Measurements from ENCODE around the gene FAM20C. TPM values are rescaled to one million over a fixed set of nuclear protein-coding genes. Genes with fewer than 3 reads are reported as not detected.

FAM20C gene
- total and polyA plus RNA-seq, 7 donors = 15.6 to 47.6 (median 28.1) TPM

- H3K4me1 ChIP-seq = no peaks in the 10 kb centered on the region
- 83 to 95% (median 89%) methylated on average over 13 of the region's 13 CpGs for WGBS, 3 donors
- no peak overlapping the region for H3K4me3 ChIP-seq
- DNase-seq (no peak), ATAC-seq (no peak)
- H3K36me3 ChIP-seq (ENCODE audit: insufficient read depth in 1 of 2, low read depth in 1 of 2) = no peaks in the 10 kb centered on the region
- no peaks in the 10 kb centered on the region for H3K9me3 ChIP-seq
- intact Hi-C loops (cut with DNase I) = loop anchor here in 1 of 2 donors (10.0 kb wide), 1 partner anchor 64 kb away; no protein-coding TSS in a partner anchor
- H3K27ac ChIP-seq = no peak overlapping the region
- TF ChIP-seq, protein P1, sequence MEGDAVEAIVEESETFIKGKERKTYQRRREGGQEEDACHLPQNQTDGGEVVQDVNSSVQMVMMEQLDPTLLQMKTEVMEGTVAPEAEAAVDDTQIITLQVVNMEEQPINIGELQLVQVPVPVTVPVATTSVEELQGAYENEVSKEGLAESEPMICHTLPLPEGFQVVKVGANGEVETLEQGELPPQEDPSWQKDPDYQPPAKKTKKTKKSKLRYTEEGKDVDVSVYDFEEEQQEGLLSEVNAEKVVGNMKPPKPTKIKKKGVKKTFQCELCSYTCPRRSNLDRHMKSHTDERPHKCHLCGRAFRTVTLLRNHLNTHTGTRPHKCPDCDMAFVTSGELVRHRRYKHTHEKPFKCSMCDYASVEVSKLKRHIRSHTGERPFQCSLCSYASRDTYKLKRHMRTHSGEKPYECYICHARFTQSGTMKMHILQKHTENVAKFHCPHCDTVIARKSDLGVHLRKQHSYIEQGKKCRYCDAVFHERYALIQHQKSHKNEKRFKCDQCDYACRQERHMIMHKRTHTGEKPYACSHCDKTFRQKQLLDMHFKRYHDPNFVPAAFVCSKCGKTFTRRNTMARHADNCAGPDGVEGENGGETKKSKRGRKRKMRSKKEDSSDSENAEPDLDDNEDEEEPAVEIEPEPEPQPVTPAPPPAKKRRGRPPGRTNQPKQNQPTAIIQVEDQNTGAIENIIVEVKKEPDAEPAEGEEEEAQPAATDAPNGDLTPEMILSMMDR (IDR thresholded peaks at IDR 0.05) = no peak
- H3K27me3 ChIP-seq (ENCODE audit: insufficient read depth in 3 of 3, low read length in 2 of 3) = peaks cover 0 to 5% (median 5%) of the 10 kb centered on the region in 3 donors
Observed at GRCh38 chr7:300546-301290, 108.3 kb downstream of the FAM20C start.

GRCh38 chr7:301291-302053, 109.1 kb downstream of the FAM20C start:
- no peak for ATAC-seq
- 81 to 85% (median 82%) methylated on average over 34 of the region's 34 CpGs for WGBS, 3 donors

GRCh38 chr7:302054-302992, 110.0 kb downstream of the FAM20C start:
- H3K9me3 ChIP-seq = peaks cover under 1% of the 10 kb centered on the region
- 83 to 92% (median 91%) methylated on average over 18 of the region's 18 CpGs for WGBS, 3 donors
- TF ChIP-seq, protein P1 (IDR thresholded peaks at IDR 0.05) = no peak
- no peaks in the 10 kb centered on the region for H3K36me3 ChIP-seq (ENCODE audit: insufficient read depth in 1 of 2, low read depth in 1 of 2)
- H3K4me1 ChIP-seq = no peaks in the 10 kb centered on the region
- no peak for ATAC-seq
- intact Hi-C loops (cut with DNase I) = loop anchor here in 1 of 2 donors (10.0 kb wide), 1 partner anchor 62 kb away; no protein-coding TSS in a partner anchor
- H3K4me3 ChIP-seq = no peak overlapping the region
- DNase-seq = no peak
- H3K27ac ChIP-seq = no peak overlapping the region
- H3K27me3 ChIP-seq (ENCODE audit: insufficient read depth in 3 of 3, low read length in 2 of 3) = peaks cover 0 to 5% (median 3%) of the 10 kb centered on the region in 3 donors

More at GRCh38 chr7:301291-302053, 109.1 kb downstream of the FAM20C start:
- no peaks in the 10 kb centered on the region for H3K36me3 ChIP-seq (ENCODE audit: insufficient read depth in 1 of 2, low read depth in 1 of 2)
- H3K4me3 ChIP-seq = no peak overlapping the region
- no peaks in the 10 kb centered on the region for H3K4me1 ChIP-seq
- TF ChIP-seq, protein P1 (IDR thresholded peaks at IDR 0.05) = no peak
- H3K27me3 ChIP-seq (ENCODE audit: insufficient read depth in 3 of 3, low read length in 2 of 3) = peaks cover 0 to 4% (median 0%) of the 10 kb centered on the region in 3 donors
- H3K9me3 ChIP-seq = no peaks in the 10 kb centered on the region
- no peak overlapping the region for H3K27ac ChIP-seq
- no peak for DNase-seq
- intact Hi-C loops (cut with DNase I) = loop anchor here in 1 of 2 donors (10.0 kb wide), 1 partner anchor 63 kb away; no protein-coding TSS in a partner anchor

GRCh38 chr7:303425-303824, 111.1 kb downstream of the FAM20C start:
- Histone ChIP-seq H3K9me3 (peaks cover 8% of the 10 kb centered on the region), H3K36me3 (ENCODE audit: insufficient read depth in 1 of 2, low read depth in 1 of 2) (no peaks in the 10 kb centered on the region), H3K4me1 (no peaks in the 10 kb centered on the region), H3K27me3 (ENCODE audit: insufficient read depth in 3 of 3, low read length in 2 of 3) (peaks cover 0 to 7% (median 3%) of the 10 kb centered on the region in 3 donors), H3K4me3 (no peak overlapping the region), H3K27ac (no peak overlapping the region)
- no peak for DNase-seq
- ATAC-seq = no peak
- TF ChIP-seq, protein P1 (IDR thresholded peaks at IDR 0.05) = no peak
- 76 to 80% (median 80%) methylated on average over 11 of the region's 11 CpGs for WGBS, 3 donors
- intact Hi-C loops (cut with DNase I) = loop anchor here in 1 of 2 donors (10.0 kb wide), 1 partner anchor 61 kb away; no protein-coding TSS in a partner anchor

Measured in psoas muscle (tissue), 8 donors.